ENCODE measurements around the gene TMEM167B. TPM values are rescaled to one million over a fixed set of nuclear protein-coding genes. Genes with fewer than 3 reads are reported as not detected.

The TMEM167B gene
- total and polyA plus RNA-seq, 2 of the 8 experiments (the other 6 are each of a cell fraction or from before 2014, with no cell fraction given): 3.6 to 14.8 TPM

DNA sequence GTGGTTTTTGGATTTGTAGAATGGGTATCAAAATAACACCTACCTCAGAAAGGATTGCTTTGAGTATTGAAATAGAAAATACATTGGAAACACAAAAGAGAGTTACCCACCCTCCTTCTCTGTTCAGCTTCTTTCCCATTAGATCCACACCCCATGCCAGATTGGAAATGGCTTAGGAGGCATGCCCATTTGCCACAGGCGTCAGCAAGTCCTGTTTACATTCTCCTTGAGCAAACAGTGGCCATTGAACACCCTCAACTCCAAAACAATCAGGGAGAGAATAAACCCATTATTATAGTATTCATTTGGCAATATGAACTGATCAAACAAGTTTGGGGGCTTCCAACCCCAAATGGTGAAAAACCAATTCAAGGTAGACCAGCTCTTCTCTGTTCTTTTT, 25.7 kb downstream of the TMEM167B start:
- H3K4me3 ChIP-seq (ENCODE audit: extremely low read depth in 1 of 4, insufficient read depth in 2 of 4, low read depth in 3 of 4, low read length in 4 of 4): no peak overlapping the region
- no peaks in the 10 kb centered on the region for H3K79me2 ChIP-seq (ENCODE audit: control insufficient read depth in 1 of 2, insufficient read depth in 2 of 2, low read length in 2 of 2)
- H3K14ac ChIP-seq (ENCODE audit: insufficient read length): no peak overlapping the region
- H3K4ac ChIP-seq (replicated peaks; ENCODE audit: insufficient read length, low read depth, low read length): no peak overlapping the region
- H4K20me1 ChIP-seq (replicated peaks in 1 of 2; ENCODE audit: control insufficient read depth in 1 of 2, insufficient read depth in 2 of 2, low read length in 2 of 2): no peaks in the 10 kb centered on the region
- H3K27me3 ChIP-seq (replicated peaks in 1 of 4; ENCODE audit: control insufficient read depth in 3 of 4, extremely low read depth in 1 of 4, insufficient read depth in 3 of 4, low read length in 3 of 4): peaks cover 15 to 36% (median 29%) of the 10 kb centered on the region in 4 experiments
- H3K23ac ChIP-seq (ENCODE audit: insufficient read length): no peak overlapping the region
- no peak for TF ChIP-seq SP1 (IDR thresholded peaks at IDR 0.05; ENCODE audit: low read depth, low read length)
- no peak for TF ChIP-seq RFX5 (IDR thresholded peaks at IDR 0.05; ENCODE audit: borderline replicate concordance, low read depth, low read length)
- TF ChIP-seq FOSL1 (IDR thresholded peaks at IDR 0.05; ENCODE audit: insufficient read depth, low read depth, low read length): no peak
- TF ChIP-seq, protein P1, sequence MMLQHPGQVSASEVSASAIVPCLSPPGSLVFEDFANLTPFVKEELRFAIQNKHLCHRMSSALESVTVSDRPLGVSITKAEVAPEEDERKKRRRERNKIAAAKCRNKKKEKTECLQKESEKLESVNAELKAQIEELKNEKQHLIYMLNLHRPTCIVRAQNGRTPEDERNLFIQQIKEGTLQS (IDR thresholded peaks at IDR 0.05; ENCODE audit: insufficient read depth, low read depth, low read length): no peak
- TF ChIP-seq BACH1 (IDR thresholded peaks at IDR 0.05; ENCODE audit: low read length): no peak
- CTCF ChIA-PET (ENCODE audit: partially characterized antibody): interaction anchor here (0.6 to 1.7 kb wide), 4 partner anchors 14 to 1794 kb away, joined by 3 to 7 read pairs (median 4); no protein-coding TSS in a partner anchor
- no peak overlapping the region for H3K56ac ChIP-seq (replicated peaks; ENCODE audit: insufficient read length, low read depth, low read length)
- H4K91ac ChIP-seq (replicated peaks; ENCODE audit: insufficient read length, low read length): no peak overlapping the region
- 96% methylated on average over 1 of the region's 1 CpG; no CpG with 5 or more reads in 1 of the 2 experiments for WGBS, 2 experiments (ENCODE audit: extremely low coverage in 1 of 2, insufficient coverage in 1 of 2, insufficient read length in 1 of 2, insufficient replicate concordance in 2 of 2, low coverage in 1 of 2, low lambda C conversion rate in 2 of 2, missing lambda C conversion rate in 1 of 2)
- peaks cover 11% of the 10 kb centered on the region for H3K23me2 ChIP-seq (ENCODE audit: low read depth, low read length)
- no peak overlapping the region for H3K18ac ChIP-seq (ENCODE audit: extremely low read depth, low read length)
- no peak overlapping the region for H3K4me2 ChIP-seq (ENCODE audit: insufficient read depth in 1 of 2, low read depth in 2 of 2, low read length in 2 of 2)
- POLR2A ChIA-PET (ENCODE audit: partially characterized antibody): no interaction called here
- H2AFZ ChIP-seq (ENCODE audit: low read length): no peak overlapping the region
- H3K79me1 ChIP-seq (ENCODE audit: low read depth, low read length): no peaks in the 10 kb centered on the region
- no peak overlapping the region for H3K9ac ChIP-seq (replicated peaks in 1 of 4; ENCODE audit: extremely low read depth in 1 of 4, low read depth in 3 of 4, low read length in 3 of 4)
- H2BK20ac ChIP-seq (ENCODE audit: low read length): no peak overlapping the region
- no peak overlapping the region for H2AK5ac ChIP-seq (ENCODE audit: low read depth, low read length)
- H3K36me3 ChIP-seq (ENCODE audit: control insufficient read depth in 2 of 4, insufficient read depth in 4 of 4, low read length in 3 of 4): no peaks in the 10 kb centered on the region; a peak in 1 of 8 replicates
- H2BK120ac ChIP-seq (replicated peaks; ENCODE audit: low read depth, low read length): no peak overlapping the region
- peaks cover 0 to 9% (median 3%) of the 10 kb centered on the region in 4 experiments; a peak in 4 of 7 replicates for H3K4me1 ChIP-seq (replicated peaks in 1 of 4; ENCODE audit: control insufficient read depth in 3 of 4, insufficient read depth in 4 of 4, low read length in 3 of 4)
- H2BK15ac ChIP-seq (ENCODE audit: low read length): no peak overlapping the region
- H4K5ac ChIP-seq (ENCODE audit: insufficient read length, low read depth, low read length): no peak overlapping the region
- DNase-seq (ENCODE audit: low read depth in 1 of 2, low spot score in 2 of 2) (no peak), FAIRE-seq (no peak)
- no peak overlapping the region for H3K27ac ChIP-seq (ENCODE audit: low read depth, low read length)
- H4K8ac ChIP-seq (ENCODE audit: extremely low read depth, insufficient read depth, low read length): no peak overlapping the region
- H2BK5ac ChIP-seq (ENCODE audit: low read depth, low read length): no peak overlapping the region
- H3K9me3 ChIP-seq (ENCODE audit: insufficient read depth in 2 of 2, low read depth in 1 of 2, low read length in 1 of 2): no peaks in the 10 kb centered on the region
- no peak overlapping the region for H2BK12ac ChIP-seq (ENCODE audit: low read depth, low read length)

All from H1 (cell line).